Fibroblast of lung (primary cell): ENCODE measurements around the gene SLC1A7. TPM values are rescaled to one million over a fixed set of nuclear protein-coding genes. Genes with fewer than 3 reads are reported as not detected.

Source experiments
- DNase-seq, 2 donors: peaks; one replicate each; pipeline versions ENCODE4 v3.0.0 to v3.0.0-alpha.2; 2010; ENCODE audit warnings: low read depth in 2 of 2
- H2AFZ ChIP-seq: 2 replicates; pipeline ENCODE4 v1.5.1; 2012; ENCODE audit warnings: low read length, control low read depth, inconsistent platforms
- H3K27ac ChIP-seq: 2 replicates; pipeline ENCODE4 v1.5.1; 2011; ENCODE audit warnings: low read length, control low read depth; ENCODE audit not compliant: insufficient read depth
- H3K27me3 ChIP-seq: 2 replicates; pipeline ENCODE4 v1.5.1; 2011; ENCODE audit warnings: mild to moderate bottlenecking, low read length; ENCODE audit not compliant: control insufficient read depth, insufficient read depth
- H3K36me3 ChIP-seq: 2 replicates; pipeline ENCODE4 v1.5.1; 2011; ENCODE audit warnings: low read length; ENCODE audit not compliant: control insufficient read depth, insufficient read depth
- H3K4me1 ChIP-seq: 2 replicates; pipeline ENCODE4 v1.5.1; 2011; ENCODE audit warnings: low read length; ENCODE audit not compliant: control insufficient read depth, insufficient read depth; ENCODE audit errors: extremely low read depth
- H3K4me2 ChIP-seq: 2 replicates; pipeline ENCODE4 v1.5.1; 2011; ENCODE audit warnings: low read length, control low read depth; ENCODE audit not compliant: insufficient read depth; ENCODE audit errors: extremely low read depth
- H3K4me3 ChIP-seq, 4 experiments: fragments of 200-600 bp in 1 of 4; sonication (generic) in 1 of 4; replicated peaks in 1 of 4; 2 replicates each; pipeline ENCODE4 v1.5.1; 2011 to 2016; ENCODE audit warnings: low read length in 4 of 4, low read depth in 3 of 4, mild to moderate bottlenecking in 3 of 4, control low read depth in 2 of 4, inconsistent platforms in 1 of 4, mixed read lengths in 1 of 4; ENCODE audit not compliant: insufficient read depth in 1 of 4; ENCODE audit errors: control extremely low read depth in 1 of 4
- H3K79me2 ChIP-seq: 2 replicates; pipeline ENCODE4 v1.5.1; 2012; ENCODE audit warnings: mild to moderate bottlenecking, low read length, inconsistent platforms; ENCODE audit not compliant: control insufficient read depth, insufficient read depth
- H3K9ac ChIP-seq: 2 replicates; pipeline ENCODE4 v1.5.1; 2011; ENCODE audit warnings: mild to moderate bottlenecking, low read length, control low read depth; ENCODE audit not compliant: insufficient read depth
- H3K9me3 ChIP-seq: 2 replicates; pipeline ENCODE4 v1.5.1; 2012; ENCODE audit warnings: low read depth, low read length; ENCODE audit not compliant: control insufficient read depth, insufficient read depth
- H4K20me1 ChIP-seq: 2 replicates; pipeline ENCODE4 v1.5.1; 2011; ENCODE audit warnings: low read length; ENCODE audit not compliant: control insufficient read depth, insufficient read depth; ENCODE audit errors: extremely low read depth
- CTCF ChIP-seq, 2 donors: IDR thresholded peaks in 1 of 2; conservative IDR thresholded peaks in 1 of 2; 1 replicate in 1 of 2; 2 replicates in 1 of 2; pipeline ENCODE4 v1.5.1; 2011 to 2012; ENCODE audit warnings: low read length in 2 of 2, control low read depth in 1 of 2, inconsistent platforms in 1 of 2, low read depth in 1 of 2, mild to moderate bottlenecking in 1 of 2
- EZH2 ChIP-seq: IDR thresholded peaks from 2 replicates; pipeline ENCODE4 v1.5.1; 2012; ENCODE audit warnings: low read length, control low read depth, mild to moderate bottlenecking; ENCODE audit errors: missing control alignments
- polyA plus RNA-seq, 2 donors: library from polyadenylated mRNA; depleted of rRNA in 1 of 2; stranded (reverse) in 1 of 2; unstranded in 1 of 2; fragments of >200 nt; gene quantifications; 2 replicates each; pipeline ENCODE4 v1.2.1, GENCODE V29; 2011 to 2012; ENCODE audit warnings: missing spikeins in 1 of 2
- total RNA-seq: library from RNA; depleted of rRNA; stranded (reverse); fragments of >200 nt; gene quantifications from 2 replicates; pipeline ENCODE4 v1.2.1, GENCODE V29; 2014

The SLC1A7 gene
- total and polyA plus RNA-seq, 2 donors (not counting 1 experiment from before 2014, with no cell fraction given), result 0.15 to 0.33 TPM

- H3K27me3 ChIP-seq, result no peaks in the 10 kb centered on the region
Observed at GRCh38 chr1:53093778-53094532, 48.5 kb downstream of the SLC1A7 start.

GRCh38 chr1:53093451-53093754 is 49.0 kb downstream of the SLC1A7 start:
- peaks cover 6% of the 10 kb centered on the region for H3K4me1 ChIP-seq
- H2AFZ ChIP-seq, result no peak overlapping the region
- H3K79me2 ChIP-seq, result no peaks in the 10 kb centered on the region

More at GRCh38 chr1:53093778-53094532, 48.5 kb downstream of the SLC1A7 start:
- no peaks in the 10 kb centered on the region for H4K20me1 ChIP-seq
- no peaks in the 10 kb centered on the region for H3K79me2 ChIP-seq
- no peak overlapping the region for H3K9ac ChIP-seq
- no peak overlapping the region for H3K4me2 ChIP-seq
- peaks cover 15% of the 10 kb centered on the region for H3K9me3 ChIP-seq
- TF ChIP-seq EZH2, result no peak
- TF ChIP-seq CTCF (conservative IDR thresholded peaks at IDR 0.05 in 1 of 2, IDR thresholded peaks at IDR 0.05 in 1 of 2; ENCODE audit: low read depth in 1 of 2, low read length in 2 of 2), result no peak
- DNase-seq, result no peak
- no peak overlapping the region for H3K27ac ChIP-seq
- no peak overlapping the region for H2AFZ ChIP-seq
- peaks cover 3% of the 10 kb centered on the region for H3K4me1 ChIP-seq
- H3K36me3 ChIP-seq, result no peaks in the 10 kb centered on the region
- no peak overlapping the region for H3K4me3 ChIP-seq

More at GRCh38 chr1:53093451-53093754, 49.0 kb downstream of the SLC1A7 start:
- TF ChIP-seq EZH2 (no peak), CTCF (conservative IDR thresholded peaks at IDR 0.05 in 1 of 2, IDR thresholded peaks at IDR 0.05 in 1 of 2; ENCODE audit: low read depth in 1 of 2, low read length in 2 of 2) (no peak)
- no peaks in the 10 kb centered on the region for H3K27me3 ChIP-seq
- no peak overlapping the region for H3K9ac ChIP-seq
- H3K36me3 ChIP-seq, result no peaks in the 10 kb centered on the region
- H4K20me1 ChIP-seq, result no peaks in the 10 kb centered on the region
- no peak for DNase-seq
- H3K9me3 ChIP-seq, result peaks cover 10% of the 10 kb centered on the region
- no peak overlapping the region for H3K4me2 ChIP-seq
- H3K4me3 ChIP-seq, result no peak overlapping the region
- no peak overlapping the region for H3K27ac ChIP-seq
